ENCODE measurements around the gene UAP1L1. TPM values are rescaled to one million over a fixed set of nuclear protein-coding genes. Genes with fewer than 3 reads are reported as not detected.

Gene UAP1L1
- total and polyA plus RNA-seq, 2 of the 8 experiments (the other 6 are each of a cell fraction or from before 2014, with no cell fraction given) = 2.0 to 5.4 TPM

GRCh38 chr9:137063311-137064026 is 13.8 kb upstream of the UAP1L1 start:
- H2AFZ ChIP-seq (ENCODE audit: low read length) = no peak overlapping the region
- H3K4me3 ChIP-seq (ENCODE audit: extremely low read depth in 1 of 4, insufficient read depth in 2 of 4, low read depth in 3 of 4, low read length in 4 of 4) = no peak overlapping the region
- no peaks in the 10 kb centered on the region for H3K79me1 ChIP-seq (ENCODE audit: low read depth, low read length)
- H3K56ac ChIP-seq (replicated peaks; ENCODE audit: insufficient read length, low read depth, low read length) = no peak overlapping the region
- H4K91ac ChIP-seq (replicated peaks; ENCODE audit: insufficient read length, low read length) = no peak overlapping the region
- 88% methylated on average over 9 of the region's 26 CpGs; no CpG with 5 or more reads in 1 of the 2 experiments for WGBS, 2 experiments (ENCODE audit: extremely low coverage in 1 of 2, insufficient coverage in 1 of 2, insufficient read length in 1 of 2, insufficient replicate concordance in 2 of 2, low coverage in 1 of 2, low lambda C conversion rate in 2 of 2, missing lambda C conversion rate in 1 of 2)
- no peak overlapping the region for H2BK120ac ChIP-seq (replicated peaks; ENCODE audit: low read depth, low read length)
- no peaks in the 10 kb centered on the region for H3K36me3 ChIP-seq (ENCODE audit: control insufficient read depth in 2 of 4, insufficient read depth in 4 of 4, low read length in 3 of 4)
- H2BK15ac ChIP-seq (ENCODE audit: low read length) = no peak overlapping the region
- no peak overlapping the region for H4K5ac ChIP-seq (ENCODE audit: insufficient read length, low read depth, low read length)
- no peak overlapping the region; a peak in 1 of 7 replicates for H3K9ac ChIP-seq (replicated peaks in 1 of 4; ENCODE audit: extremely low read depth in 1 of 4, low read depth in 3 of 4, low read length in 3 of 4)
- no peaks in the 10 kb centered on the region for H3K79me2 ChIP-seq (ENCODE audit: control insufficient read depth in 1 of 2, insufficient read depth in 2 of 2, low read length in 2 of 2)
- peaks cover 0 to 10% (median 3%) of the 10 kb centered on the region in 4 experiments; a peak in 5 of 7 replicates for H3K4me1 ChIP-seq (replicated peaks in 1 of 4; ENCODE audit: control insufficient read depth in 3 of 4, insufficient read depth in 4 of 4, low read length in 3 of 4)
- H3K23ac ChIP-seq (ENCODE audit: insufficient read length) = no peak overlapping the region
- peak overlapping the region; percentile 60; the same call in 1 of the 2 replicates for H3K18ac ChIP-seq (ENCODE audit: extremely low read depth, low read length)
- H3K14ac ChIP-seq (ENCODE audit: insufficient read length) = no peak overlapping the region
- no peaks in the 10 kb centered on the region for H3K9me3 ChIP-seq (ENCODE audit: insufficient read depth in 2 of 2, low read depth in 1 of 2, low read length in 1 of 2)
- no peak overlapping the region for H4K8ac ChIP-seq (ENCODE audit: extremely low read depth, insufficient read depth, low read length)
- H3K27ac ChIP-seq (ENCODE audit: low read depth, low read length) = no peak overlapping the region
- peaks cover 0 to under 1% (median 0%) of the 10 kb centered on the region in 4 experiments; a peak in 1 of 7 replicates for H3K27me3 ChIP-seq (replicated peaks in 1 of 4; ENCODE audit: control insufficient read depth in 3 of 4, extremely low read depth in 1 of 4, insufficient read depth in 3 of 4, low read length in 3 of 4)
- H2BK12ac ChIP-seq (ENCODE audit: low read depth, low read length) = no peak overlapping the region
- ChIA-PET POLR2A (ENCODE audit: partially characterized antibody) (interaction anchor here (1.1 to 1.5 kb wide), 6 partner anchors 9 to 155 kb away, joined by 3 to 7 read pairs (median 4); no protein-coding TSS in a partner anchor), CTCF (ENCODE audit: partially characterized antibody) (interaction anchor here (0.6 to 13.5 kb wide), 39 partner anchors 6 to 766 kb away, joined by 3 to 291 read pairs (median 4); partner anchors contain the start of genes ABCA2, ENTPD2, FUT7 and GRIN1)
- H3K4me2 ChIP-seq (ENCODE audit: insufficient read depth in 1 of 2, low read depth in 2 of 2, low read length in 2 of 2) = no peak overlapping the region
- H4K20me1 ChIP-seq (replicated peaks in 1 of 2; ENCODE audit: control insufficient read depth in 1 of 2, insufficient read depth in 2 of 2, low read length in 2 of 2) = peaks cover 13% of the 10 kb centered on the region in 2 experiments
- no peak overlapping the region for H2BK20ac ChIP-seq (ENCODE audit: low read length)
- FAIRE-seq (no peak), DNase-seq (ENCODE audit: low read depth in 1 of 2, low spot score in 2 of 2) (no peak)
- H3K4ac ChIP-seq (replicated peaks; ENCODE audit: insufficient read length, low read depth, low read length) = no peak overlapping the region
- H2BK5ac ChIP-seq (ENCODE audit: low read depth, low read length) = no peak overlapping the region
- no peaks in the 10 kb centered on the region for H3K23me2 ChIP-seq (ENCODE audit: low read depth, low read length)
- TF ChIP-seq RBBP5 (IDR thresholded peaks at IDR 0.05; ENCODE audit: borderline replicate concordance, low read depth, low read length) (no peak), RAD21 (IDR thresholded peaks at IDR 0.05 in 1 of 2, conservative IDR thresholded peaks at IDR 0.05 in 1 of 2; ENCODE audit: low read depth in 2 of 2, low read length in 2 of 2) (no peak), MAFK (IDR thresholded peaks at IDR 0.05; ENCODE audit: low read depth, low read length) (no peak), HDAC2 (IDR thresholded peaks at IDR 0.05; ENCODE audit: borderline replicate concordance in 1 of 2, low read depth in 2 of 2, low read length in 2 of 2) (no peak), USF2 (IDR thresholded peaks at IDR 0.05; ENCODE audit: low read length) (no peak), PHF8 (conservative IDR thresholded peaks at IDR 0.05; ENCODE audit: low read depth, low read length) (no peak), GABPA (IDR thresholded peaks at IDR 0.05; ENCODE audit: borderline replicate concordance, insufficient read depth, low read length) (no peak), CBX5 (IDR thresholded peaks at IDR 0.05; ENCODE audit: low read depth, low read length) (no peak)
- no peak overlapping the region for H2AK5ac ChIP-seq (ENCODE audit: low read depth, low read length)
